OCI-LY7 (cell line): ENCODE data around the gene MED15. TPM values are rescaled to one million over a fixed set of nuclear protein-coding genes. Genes with fewer than 3 reads are reported as not detected.

Source experiments
- BruUV-seq: library from RNA; stranded (reverse); fragments of 400-500 nt; replicated peaks from 2 replicates; lab custom pipeline; 2021; lab: Mats Ljungman, UMichigan
- CTCF ChIA-PET: fragments of 300-600 bp; sonication (Branson Sonifier 250); formaldehyde crosslinking; loops from one replicate; lab custom pipeline; 2022; ENCODE audit warnings: antibody characterized with exemption; ENCODE audit not compliant: unreplicated experiment; lab: Charles Lee
- POLR2A ChIA-PET: fragments of 300-600 bp; sonication (Branson Sonifier 250); formaldehyde crosslinking; loops from one replicate; lab custom pipeline; 2022; ENCODE audit warnings: antibody characterized with exemption; lab: Charles Lee
- DNase-seq: peaks from one replicate; pipeline ENCODE4 v3.0.0-alpha.2; 2015; ENCODE audit warnings: low spot score
- H2AFZ ChIP-seq: fragments of 200-600 bp; sonication (generic), shearing (Covaris generic); 2 replicates; pipeline ENCODE4 v1.6.1; 2014; ENCODE audit warnings: mild to moderate bottlenecking, antibody characterized with exemption, low read length, moderate library complexity
- H3K27ac ChIP-seq: fragments of 200-600 bp; sonication (generic); 2 replicates; pipeline ENCODE4 v1.5.1; 2014; ENCODE audit warnings: mixed run types, low read depth, mild to moderate bottlenecking, moderate library complexity, low read length, inconsistent platforms; ENCODE audit not compliant: poor library complexity, severe bottlenecking
- H3K36me3 ChIP-seq: fragments of 200-600 bp; sonication (generic); 2 replicates; pipeline ENCODE4 v1.6.1; 2014; ENCODE audit warnings: mild to moderate bottlenecking, antibody characterized with exemption, low read length, moderate library complexity, mixed read lengths; ENCODE audit not compliant: insufficient read depth
- H3K4me1 ChIP-seq: fragments of 200-600 bp; sonication (generic); 2 replicates; pipeline ENCODE4 v1.5.1; 2014; ENCODE audit warnings: mild to moderate bottlenecking, low read length; ENCODE audit not compliant: insufficient read depth, poor library complexity, severe bottlenecking
- H3K4me2 ChIP-seq: fragments of 200-600 bp; sonication (generic); 2 replicates; pipeline ENCODE4 v1.6.1; 2014; ENCODE audit warnings: mild to moderate bottlenecking, low read length
- H3K4me3 ChIP-seq: fragments of 200-600 bp; sonication (generic); 2 replicates; pipeline ENCODE4 v1.5.1; 2014; ENCODE audit warnings: mild to moderate bottlenecking, low read depth, low read length; ENCODE audit not compliant: poor library complexity, severe bottlenecking
- H3K79me2 ChIP-seq: fragments of 200-600 bp; sonication (generic); 2 replicates; pipeline ENCODE4 v1.6.1; 2016; ENCODE audit warnings: low read depth, mild to moderate bottlenecking, low read length, moderate library complexity, mixed read lengths; ENCODE audit not compliant: insufficient read depth
- H3K9me2 ChIP-seq: fragments of 200-600 bp; sonication (generic); 2 replicates; pipeline ENCODE4 v1.6.1; 2016; ENCODE audit warnings: mild to moderate bottlenecking, low read length, mixed read lengths; ENCODE audit not compliant: insufficient read depth
- H3K9me3 ChIP-seq: fragments of 200-600 bp; sonication (generic); 2 replicates; pipeline ENCODE4 v1.6.1; 2014; ENCODE audit warnings: mild to moderate bottlenecking, mixed run types, low read length, mixed read lengths
- H4K20me1 ChIP-seq: fragments of 200-600 bp; sonication (generic); 2 replicates; pipeline ENCODE4 v1.6.1; 2014; ENCODE audit warnings: mild to moderate bottlenecking, antibody characterized with exemption, low read length, moderate library complexity, mixed read lengths; ENCODE audit not compliant: insufficient read depth
- CTCF ChIP-seq: fragments of 200-600 bp; sonication (generic); conservative IDR thresholded peaks from 2 replicates; pipeline ENCODE4 v1.5.1; 2014; ENCODE audit warnings: mild to moderate bottlenecking, antibody characterized with exemption, low read length, moderate library complexity, mixed read lengths
- EZH2phosphoT487 ChIP-seq: fragments of 200-600 bp; sonication (generic); IDR thresholded peaks from 2 replicates; pipeline ENCODE4 v1.6.1; 2018; ENCODE audit warnings: low read depth, borderline replicate concordance, mild to moderate bottlenecking, mixed run types, antibody characterized with exemption, low read length, moderate library complexity, mixed read lengths
- intact Hi-C: fragments of 100-400 bp; cut with micrococcal nuclease; formaldehyde crosslinking; loops from one replicate; pipeline ENCODE4 v1.10.0; 2022; ENCODE audit not compliant: unreplicated experiment
- total RNA-seq, 2 experiments: library from RNA; depleted of rRNA in 1 of 2; stranded (reverse); fragments of >200 nt in 1 of 2; shearing (Covaris generic) in 1 of 2; gene quantifications; 2 replicates each; pipeline ENCODE4 v1.2.3, GENCODE V29; 2014 to 2022

MED15 gene
- total RNA-seq, 2 experiments from 2014 or later = 28.7 to 79.2 TPM

GRCh38 chr22:20464096-20464614, 43.3 kb upstream of the MED15 start:
- TF ChIP-seq EZH2phosphoT487 = no peak
- TF ChIP-seq CTCF = no peak
- H4K20me1 ChIP-seq = no peaks in the 10 kb centered on the region
- H3K4me3 ChIP-seq = peak overlapping the region; percentile 43
- no TSS peak for BruUV-seq
- CTCF ChIA-PET = interaction anchor here (0.5 to 1.4 kb wide), 5 partner anchors 9 to 110 kb away, joined by 3 to 4 read pairs (median 3); no protein-coding TSS in a partner anchor
- H3K9me3 ChIP-seq = no peaks in the 10 kb centered on the region
- peak; percentile 52 for DNase-seq
- no peaks in the 10 kb centered on the region for H3K36me3 ChIP-seq
- H3K4me1 ChIP-seq = peaks cover 25% of the 10 kb centered on the region
- intact Hi-C loops = no loop called here
- H3K27ac ChIP-seq = peak overlapping the region; percentile 86
- POLR2A ChIA-PET = interaction anchor here (0.6 to 1.3 kb wide), 5 partner anchors 10 to 144 kb away, joined by 3 to 8 read pairs (median 3); partner anchors contain the start of genes DGCR6L and KLHL22
- H3K79me2 ChIP-seq = no peaks in the 10 kb centered on the region
- no peaks in the 10 kb centered on the region for H3K9me2 ChIP-seq
- H2AFZ ChIP-seq = peak overlapping the region; percentile 85
- H3K4me2 ChIP-seq = peak overlapping the region; percentile 75

- no TSS peak for BruUV-seq
- Histone ChIP-seq H3K9me3 (no peaks in the 10 kb centered on the region), H3K79me2 (no peaks in the 10 kb centered on the region), H3K4me3 (no peak overlapping the region), H3K9me2 (no peaks in the 10 kb centered on the region), H3K27ac (no peak overlapping the region), H3K4me2 (no peak overlapping the region), H4K20me1 (no peaks in the 10 kb centered on the region), H2AFZ (no peak overlapping the region), H3K4me1 (peaks cover 25% of the 10 kb centered on the region), H3K36me3 (no peaks in the 10 kb centered on the region)
- ChIA-PET POLR2A (interaction anchor here (0.6 kb wide), 1 partner anchor 60 kb away, joined by 3 read pairs; no protein-coding TSS in a partner anchor), CTCF (no interaction called here)
- DNase-seq = no peak
- intact Hi-C loops = no loop called here
- TF ChIP-seq EZH2phosphoT487 (no peak), CTCF (no peak)
These were observed 42.3 kb upstream of the MED15 start for GRCh38 chr22:20464912-20465758.

- H3K9me2 ChIP-seq = no peaks in the 10 kb centered on the region
- no peaks in the 10 kb centered on the region for H3K9me3 ChIP-seq
- no peaks in the 10 kb centered on the region for H4K20me1 ChIP-seq
- TF ChIP-seq EZH2phosphoT487 (no peak), CTCF (no peak)
- no peak for DNase-seq
- BruUV-seq = no TSS peak
- H3K4me3 ChIP-seq = no peak overlapping the region
- no peak overlapping the region for H2AFZ ChIP-seq
- H3K27ac ChIP-seq = no peak overlapping the region
- H3K36me3 ChIP-seq = no peaks in the 10 kb centered on the region
- intact Hi-C loops = no loop called here
- POLR2A ChIA-PET = no interaction called here
- H3K4me1 ChIP-seq = peaks cover 25% of the 10 kb centered on the region
- no peaks in the 10 kb centered on the region for H3K79me2 ChIP-seq
- CTCF ChIA-PET = no interaction called here
- no peak overlapping the region for H3K4me2 ChIP-seq
These were observed 41.7 kb upstream of the MED15 start for GRCh38 chr22:20465759-20466077.
